SIG-M5 (cell line): ENCODE data around the gene HYAL1.

Source experiments
- DNase-seq: peaks from one replicate; lab custom pipeline; 2025; lab: John Stamatoyannopoulos, UW

Gene HYAL1, protein sequence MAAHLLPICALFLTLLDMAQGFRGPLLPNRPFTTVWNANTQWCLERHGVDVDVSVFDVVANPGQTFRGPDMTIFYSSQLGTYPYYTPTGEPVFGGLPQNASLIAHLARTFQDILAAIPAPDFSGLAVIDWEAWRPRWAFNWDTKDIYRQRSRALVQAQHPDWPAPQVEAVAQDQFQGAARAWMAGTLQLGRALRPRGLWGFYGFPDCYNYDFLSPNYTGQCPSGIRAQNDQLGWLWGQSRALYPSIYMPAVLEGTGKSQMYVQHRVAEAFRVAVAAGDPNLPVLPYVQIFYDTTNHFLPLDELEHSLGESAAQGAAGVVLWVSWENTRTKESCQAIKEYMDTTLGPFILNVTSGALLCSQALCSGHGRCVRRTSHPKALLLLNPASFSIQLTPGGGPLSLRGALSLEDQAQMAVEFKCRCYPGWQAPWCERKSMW

DNA sequence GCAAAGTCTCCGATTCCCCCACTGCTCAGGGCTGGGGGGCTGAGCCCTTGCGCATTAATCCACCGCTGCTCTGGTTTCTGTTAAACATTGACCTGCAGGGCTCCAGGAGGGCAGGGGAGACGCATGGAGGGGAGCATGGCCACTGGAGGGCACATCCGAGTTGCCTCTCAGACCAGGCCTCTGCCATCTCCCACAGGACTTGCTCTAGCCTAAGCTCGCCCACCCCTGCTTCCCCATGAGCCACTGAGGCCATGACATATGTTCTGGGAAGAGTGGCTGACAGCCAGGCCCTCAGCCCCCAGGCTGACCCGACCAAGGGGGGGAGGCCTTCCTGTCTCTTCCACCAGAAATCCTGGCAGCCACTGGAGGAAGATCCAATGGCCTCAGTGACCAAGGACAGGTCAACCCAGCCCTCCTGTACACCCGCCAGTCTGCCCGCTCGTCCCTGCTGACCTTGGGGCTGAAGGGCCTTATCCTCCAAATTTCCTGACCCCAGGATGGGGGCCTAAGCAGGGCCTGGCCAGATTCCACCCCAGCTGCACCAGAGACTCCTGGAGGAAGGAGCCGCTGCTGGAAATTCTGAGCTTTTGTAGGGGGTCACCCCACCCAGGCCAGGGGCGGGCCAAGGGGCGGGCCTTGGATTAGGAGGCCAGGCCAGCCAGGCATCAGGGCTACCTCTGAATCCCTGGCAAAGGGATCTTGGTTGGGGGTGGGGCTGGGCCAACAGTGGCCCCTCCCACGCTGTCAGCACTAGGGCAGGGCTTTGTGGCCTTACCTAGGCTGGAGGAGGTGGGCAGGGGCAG is at the start of gene HYAL1:
TSS of gene HYAL1 (minus strand) at position 562 of the 803 bp plus-strand sequence. CDS start 618 bp downstream, outside the sequence.
- DNase-seq: no peak

DNA sequence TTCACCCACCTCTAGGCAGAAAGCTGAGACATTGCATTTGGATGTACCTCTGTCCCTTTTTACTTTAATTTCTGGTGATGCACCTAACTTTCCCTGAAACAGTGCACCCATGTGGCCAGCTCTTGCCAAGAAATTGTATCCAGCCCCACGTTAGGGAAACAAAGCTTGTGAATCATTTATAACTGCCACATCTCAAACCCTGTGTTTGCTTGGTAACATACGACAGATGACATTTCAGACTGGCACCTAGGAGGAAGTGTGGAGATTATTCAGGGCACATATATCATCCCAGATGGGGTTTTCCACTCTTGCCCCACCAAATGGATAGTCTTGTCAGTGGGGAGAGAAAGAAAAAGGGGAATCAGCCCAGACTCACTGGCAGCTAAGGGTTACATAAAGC is 49.4 kb upstream of the HYAL1 start:
- no peak for DNase-seq

DNA sequence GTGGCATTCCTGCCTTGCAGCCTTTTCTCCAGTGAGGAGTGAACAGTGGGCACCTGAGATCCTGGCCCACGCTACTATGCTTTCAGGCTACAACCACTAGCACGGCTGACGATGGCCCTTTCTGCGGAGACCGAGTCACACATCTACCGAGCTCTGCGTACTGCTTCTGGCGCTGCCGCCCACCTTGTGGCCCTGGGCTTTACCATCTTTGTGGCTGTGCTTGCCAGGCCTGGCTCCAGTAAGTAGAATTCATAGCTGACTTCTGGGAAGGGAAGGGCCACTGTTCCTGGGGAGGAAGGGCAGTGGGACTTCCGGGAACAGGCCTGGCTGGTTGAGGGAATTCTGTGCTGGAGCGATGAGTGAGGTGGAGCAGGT is 47.9 kb upstream of the HYAL1 start:
- DNase-seq: no peak

DNA sequence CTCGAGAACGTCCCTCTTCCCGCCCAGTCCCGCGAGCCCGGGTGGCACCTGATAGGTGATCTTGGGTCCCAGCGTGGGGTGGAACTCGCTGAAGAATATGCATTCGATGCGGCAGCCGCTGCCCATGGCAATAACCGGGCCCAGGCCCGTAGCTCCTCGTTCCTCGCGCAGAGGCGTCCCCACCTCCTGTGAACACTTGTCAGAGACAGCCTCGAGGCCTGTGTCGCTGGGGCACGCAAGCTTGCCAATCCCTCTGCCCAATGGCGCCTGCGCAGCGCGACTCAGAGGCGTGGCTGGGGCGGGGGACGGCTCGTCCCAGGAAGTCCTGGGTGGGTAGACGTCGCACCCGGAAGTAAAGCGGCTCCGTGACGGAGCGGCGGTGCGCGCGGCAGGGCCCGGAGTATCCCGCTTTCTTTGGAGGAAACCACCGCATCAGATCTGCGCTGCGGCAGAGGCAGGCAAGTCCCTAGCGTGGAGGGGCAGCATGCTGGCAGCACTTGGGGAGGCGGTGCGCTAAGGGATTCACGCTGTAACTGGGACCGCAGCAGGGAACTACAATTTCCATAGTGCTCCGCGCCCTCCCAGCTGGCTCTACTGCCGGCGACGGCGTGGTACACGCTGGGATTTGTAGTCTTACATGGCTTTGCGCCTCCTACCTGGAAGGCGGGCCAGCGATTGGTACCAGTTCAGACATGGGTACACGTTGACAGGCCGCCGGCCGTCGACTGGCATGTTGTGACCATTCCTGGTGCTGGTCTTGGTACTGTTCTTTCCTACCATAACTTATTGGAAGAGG is 47.4 kb upstream of the HYAL1 start, which contains the start of the genes CYB561D2 and NPRL2:
TSS of gene CYB561D2 (plus strand) at position 336 of the 796 bp plus-strand sequence. CDS start 572 bp downstream, outside the sequence.
TSS of gene NPRL2 (minus strand) at position 249 of the 796 bp plus-strand sequence. CDS start at position 126, 123 bp downstream.
- peak; percentile 80 for DNase-seq

DNA sequence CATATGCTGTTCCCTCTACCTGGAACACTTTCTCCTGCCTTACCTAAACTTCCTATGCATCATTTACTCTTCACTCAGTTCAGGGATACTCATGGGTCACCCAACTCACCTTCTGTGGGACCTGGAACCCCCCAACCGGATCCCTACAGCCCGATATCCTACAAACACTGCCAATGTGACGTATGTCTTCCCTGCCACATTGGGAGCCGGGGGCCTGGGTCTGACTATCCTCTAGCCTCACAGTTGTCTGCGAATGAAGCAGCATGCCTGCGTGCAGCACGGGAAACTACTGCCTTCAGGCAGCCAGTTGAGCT is 46.8 kb upstream of the HYAL1 start:
- no peak for DNase-seq

DNA sequence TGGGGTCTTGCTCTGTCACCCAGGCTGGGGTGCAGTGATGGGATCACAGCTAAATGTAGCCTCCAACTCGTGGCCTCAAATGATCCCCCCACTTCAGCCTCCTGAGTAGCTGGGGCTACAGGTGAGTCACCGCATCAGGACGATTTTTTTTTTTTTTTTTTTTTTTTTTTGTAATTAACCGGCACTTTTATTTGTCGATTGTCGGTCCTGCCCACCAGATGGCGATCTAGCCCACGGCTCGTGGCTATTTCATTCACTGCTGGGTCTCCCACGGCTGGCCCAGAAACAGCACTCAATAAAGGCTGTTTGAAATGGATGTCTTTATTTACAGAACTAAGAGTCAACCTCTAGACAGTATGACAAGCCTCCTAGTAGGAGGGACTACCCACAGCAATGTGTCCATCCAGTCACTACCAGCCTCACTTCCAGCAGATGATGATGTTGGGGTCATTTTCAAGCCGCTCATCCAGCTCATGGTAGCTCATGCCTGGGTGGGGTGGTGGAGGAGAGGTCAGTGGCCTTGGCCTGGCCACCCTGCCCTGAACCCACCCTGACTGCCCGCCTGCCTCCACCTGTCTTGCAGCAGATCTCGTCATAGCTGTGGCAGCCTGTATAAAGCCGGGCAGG is 43.9 kb upstream of the HYAL1 start:
- DNase-seq: peak; percentile 28

DNA sequence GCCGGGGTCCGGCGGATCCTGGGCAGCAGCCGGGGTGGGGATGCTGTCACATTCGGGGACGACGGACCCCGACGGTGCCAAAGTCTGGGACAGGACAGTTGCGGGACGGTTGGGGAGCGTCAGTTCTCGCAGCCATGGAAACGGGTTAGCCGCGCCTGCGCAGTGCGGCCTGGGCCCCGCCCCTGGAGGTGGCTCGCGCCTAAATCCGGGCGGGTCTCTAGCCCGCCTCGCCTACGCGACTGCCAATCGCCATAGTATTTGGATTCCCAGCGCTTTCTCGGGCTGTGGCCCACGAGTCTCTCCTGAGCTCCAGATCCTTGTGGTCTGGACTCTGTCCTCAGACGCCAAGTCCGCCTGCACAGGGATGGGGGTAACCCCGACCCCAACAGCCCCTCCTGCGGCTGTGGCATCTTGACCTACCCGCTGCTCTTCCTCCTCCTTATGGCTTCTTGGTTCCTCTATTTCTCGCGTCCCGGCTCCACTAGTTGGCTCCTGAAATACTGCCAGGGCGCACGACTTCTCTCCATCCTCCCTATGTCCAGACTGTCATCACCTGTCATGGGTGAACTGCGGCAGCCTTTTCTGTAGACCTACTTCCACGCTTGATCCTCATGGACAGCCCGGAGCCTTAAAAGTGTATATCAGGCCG is 42.3 kb upstream of the HYAL1 start, which contains the start of gene ZMYND10:
TSS of gene ZMYND10 (minus strand) at position 147 of the 649 bp plus-strand sequence. CDS start 153 bp downstream, outside the sequence.
- DNase-seq: no peak

DNA sequence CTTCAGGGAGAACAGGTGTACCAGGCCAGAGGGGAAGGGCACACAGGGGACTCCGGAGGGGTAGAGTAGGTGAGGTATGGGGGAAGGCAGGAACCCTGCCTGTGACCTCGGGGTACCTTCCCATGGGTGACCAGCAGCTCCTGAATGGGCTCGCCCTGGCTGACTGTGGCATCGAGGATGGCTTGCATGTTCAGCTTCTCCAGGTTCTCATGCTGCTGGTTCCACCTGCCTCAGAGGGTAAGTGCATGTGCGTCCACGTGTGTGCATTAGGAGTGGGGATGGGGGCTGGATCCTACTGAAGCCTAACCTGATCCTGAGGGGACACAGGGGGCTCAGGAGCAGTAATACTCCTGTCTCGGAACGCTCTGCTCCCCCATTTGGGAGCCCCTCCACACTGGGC is 41.6 kb upstream of the HYAL1 start:
- no peak for DNase-seq

DNA sequence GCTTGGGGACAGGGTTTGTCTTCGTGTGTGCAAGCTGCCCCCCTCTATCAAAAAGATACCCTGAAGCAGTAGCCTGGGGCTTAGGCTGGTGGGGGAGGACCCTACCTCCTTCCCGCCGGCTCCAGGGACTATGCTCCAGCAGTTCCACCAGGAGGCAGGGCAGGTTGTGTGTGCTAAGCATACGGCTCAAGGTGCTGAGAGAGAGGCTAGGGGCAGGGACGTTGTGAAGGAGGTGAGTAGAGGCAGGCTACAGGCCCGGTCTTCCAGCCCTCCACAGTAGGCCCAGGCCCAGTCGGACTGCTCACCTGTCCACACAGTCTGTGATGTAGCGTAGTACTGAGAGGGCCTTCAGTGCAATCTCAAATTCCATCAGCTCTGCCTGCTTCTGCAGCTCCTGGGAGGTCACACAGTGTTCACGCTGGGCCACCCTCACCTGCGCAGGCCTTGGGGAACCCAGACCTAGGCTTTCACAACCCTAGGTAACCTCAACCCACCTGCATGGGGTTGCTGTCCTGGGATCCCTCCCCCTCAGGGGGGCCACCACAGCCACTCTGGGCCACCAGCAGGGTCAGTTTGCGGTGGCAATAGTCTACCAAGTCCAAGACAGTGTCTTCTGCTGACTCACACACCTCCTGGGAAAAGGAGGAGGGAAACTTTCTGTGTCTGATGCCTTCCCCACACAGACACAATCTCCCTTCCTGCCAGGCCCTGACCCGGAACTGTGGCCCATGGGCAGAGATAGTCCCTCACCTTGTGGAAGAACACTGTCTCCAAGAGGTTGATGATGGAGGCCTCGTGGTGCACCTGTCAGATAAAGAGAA is 39.6 kb upstream of the HYAL1 start:
- no peak for DNase-seq

DNA sequence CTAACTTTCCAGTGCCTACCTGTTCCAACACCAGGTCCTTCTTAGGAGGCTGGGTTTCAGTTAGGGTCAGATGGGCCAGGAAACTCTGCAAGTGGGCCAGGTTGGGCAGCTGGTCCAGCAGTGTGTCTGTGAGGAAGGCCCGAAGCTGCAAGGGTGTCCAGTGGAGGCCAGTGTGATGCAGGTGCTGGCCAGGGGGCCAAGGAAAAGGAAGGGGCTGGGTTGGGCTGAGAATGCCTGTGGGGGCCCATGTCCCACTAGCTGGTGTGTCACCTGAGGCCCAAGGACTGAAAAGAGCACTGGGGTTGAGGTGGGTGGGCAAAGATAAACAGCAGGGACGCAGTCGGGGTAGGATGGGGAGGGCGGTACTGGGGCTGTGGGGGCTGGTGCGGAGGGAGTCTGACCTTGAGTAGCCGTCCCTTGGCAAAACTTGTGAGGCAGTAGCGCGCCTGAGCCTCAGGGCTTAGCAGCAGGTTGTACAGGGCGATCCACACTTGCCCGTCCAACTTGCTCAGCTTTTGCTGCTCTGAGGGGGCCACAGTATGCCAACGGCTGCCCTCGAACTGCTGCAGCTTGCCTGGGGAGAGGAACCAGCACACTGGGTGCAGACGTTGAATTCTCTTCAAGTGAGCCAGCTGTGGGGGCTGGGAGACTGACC is 38.7 kb upstream of the HYAL1 start:
- no peak for DNase-seq

DNA sequence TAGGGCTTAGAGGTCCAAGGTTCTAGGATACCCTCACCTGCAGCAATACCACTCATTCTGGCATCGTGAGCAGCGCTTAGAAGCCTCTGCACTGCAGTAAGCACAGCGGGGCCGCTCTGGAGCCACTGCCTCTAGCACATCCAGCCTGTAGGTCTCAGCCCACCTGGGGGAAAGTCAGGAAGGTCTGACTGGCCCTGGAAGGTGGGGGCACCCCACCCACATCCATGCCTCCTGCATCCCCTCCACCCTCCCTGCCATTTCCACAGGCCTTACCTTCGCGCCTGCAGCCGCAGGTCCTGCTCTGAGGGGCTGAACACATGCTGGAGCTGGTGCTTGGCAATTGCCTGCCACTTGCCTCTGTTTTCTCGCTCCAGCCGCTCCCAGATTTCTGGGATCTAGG is 38.2 kb upstream of the HYAL1 start:
- DNase-seq: no peak

DNA sequence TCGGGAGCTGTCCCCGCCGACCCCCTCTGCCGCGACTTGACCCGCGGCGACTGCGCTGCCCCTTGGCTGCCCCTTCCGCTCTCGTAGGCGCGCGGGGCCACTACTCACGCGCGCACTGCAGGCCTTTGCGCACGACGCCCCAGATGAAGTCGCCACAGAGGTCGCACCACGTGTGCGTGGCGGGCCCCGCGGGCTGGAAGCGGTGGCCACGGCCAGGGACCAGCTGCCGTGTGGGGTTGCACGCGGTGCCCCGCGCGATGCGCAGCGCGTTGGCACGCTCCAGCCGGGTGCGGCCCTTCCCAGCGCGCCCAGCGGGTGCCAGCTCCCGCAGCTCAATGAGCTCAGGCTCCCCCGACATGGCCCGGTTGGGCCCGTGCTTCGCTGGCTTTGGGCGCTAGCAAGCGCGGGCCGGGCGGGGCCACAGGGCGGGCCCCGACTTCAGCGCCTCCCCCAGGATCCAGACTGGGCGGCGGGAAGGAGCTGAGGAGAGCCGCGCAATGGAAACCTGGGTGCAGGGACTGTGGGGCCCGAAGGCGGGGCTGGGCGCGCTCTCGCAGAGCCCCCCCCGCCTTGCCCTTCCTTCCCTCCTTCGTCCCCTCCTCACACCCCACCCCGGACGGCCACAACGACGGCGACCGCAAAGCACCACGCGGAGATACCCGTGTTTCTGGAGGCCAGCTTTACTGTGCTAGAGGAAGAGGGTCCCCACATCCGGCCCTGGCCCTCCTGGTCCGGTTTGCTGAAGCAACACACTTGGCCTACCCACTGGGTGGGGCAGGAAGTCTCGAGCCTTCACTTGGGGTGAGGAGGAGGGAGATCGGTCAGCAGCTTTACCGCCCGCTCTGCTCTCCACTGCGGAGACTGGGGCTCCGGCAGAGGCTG is 37.3 kb upstream of the HYAL1 start, which contains the start of gene RASSF1:
TSS of gene RASSF1 (minus strand) at position 389 of the 882 bp plus-strand sequence. CDS start at position 358, 31 bp downstream.
- peak; percentile 43 for DNase-seq

DNA sequence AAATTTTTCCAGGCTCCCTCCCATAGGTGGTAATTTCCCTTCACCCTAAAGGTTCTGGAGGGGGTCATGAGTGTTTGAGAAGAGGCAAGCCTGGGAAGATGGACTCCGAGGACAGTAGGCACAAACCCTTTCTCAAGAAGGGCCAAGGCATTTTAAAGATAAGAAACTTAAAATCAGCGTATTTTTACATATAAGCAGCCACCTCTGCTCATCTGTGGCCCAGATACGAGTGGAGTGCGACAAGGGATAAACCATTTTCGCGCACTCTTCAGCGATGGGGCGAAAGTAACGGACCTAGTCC is 36.7 kb upstream of the HYAL1 start:
- DNase-seq: no peak

DNA sequence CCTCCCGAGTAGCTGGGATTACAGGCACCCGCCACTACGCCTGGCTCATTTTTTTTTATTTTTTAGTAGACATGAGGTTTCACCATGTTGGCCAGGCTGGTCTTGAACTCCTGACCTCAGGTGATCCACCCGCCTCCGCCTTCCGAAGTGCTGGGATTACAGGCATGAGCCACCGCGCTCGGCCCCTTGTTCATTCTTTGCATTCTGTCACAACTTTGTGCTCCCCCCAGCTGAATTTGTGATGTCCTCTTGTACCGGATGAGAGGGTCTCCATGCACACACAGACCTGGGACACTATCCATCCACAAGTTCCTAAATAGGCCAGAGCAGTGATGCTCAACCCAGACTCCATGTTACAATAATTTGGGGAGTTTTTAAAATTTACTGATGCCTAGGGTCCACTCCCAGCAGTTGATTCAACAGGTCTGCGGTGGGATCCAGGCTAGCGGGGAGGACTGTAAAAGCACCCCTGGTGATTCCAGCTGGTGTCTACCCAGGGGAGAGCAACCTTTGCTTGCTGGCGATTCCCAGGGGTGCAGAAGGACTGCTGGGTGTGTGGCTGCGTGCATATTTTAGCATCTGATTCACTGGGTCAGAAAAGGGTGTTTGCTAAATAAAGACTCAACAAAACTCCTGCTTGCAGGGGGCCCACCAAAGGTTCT is 36.2 kb upstream of the HYAL1 start:
- no peak for DNase-seq

DNA sequence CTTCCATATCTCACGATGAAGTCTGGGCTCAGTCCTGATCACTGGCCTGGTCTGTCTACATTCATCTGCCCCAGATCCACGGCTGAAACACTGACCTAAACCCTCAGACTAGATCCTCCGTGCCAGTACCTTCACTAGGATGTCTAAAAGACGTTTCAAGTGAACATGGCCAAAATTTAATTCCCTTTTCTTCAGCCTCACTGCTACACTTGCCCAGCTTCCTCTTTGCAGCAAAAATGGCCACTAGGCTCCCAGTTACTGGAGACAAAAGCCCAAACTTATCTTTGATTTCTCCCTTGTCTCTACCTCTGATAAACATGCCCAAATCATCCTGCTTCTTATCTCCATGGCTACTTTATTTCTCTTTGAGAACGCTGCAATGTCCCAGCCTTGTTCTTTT is 35.6 kb upstream of the HYAL1 start:
- DNase-seq: no peak

DNA sequence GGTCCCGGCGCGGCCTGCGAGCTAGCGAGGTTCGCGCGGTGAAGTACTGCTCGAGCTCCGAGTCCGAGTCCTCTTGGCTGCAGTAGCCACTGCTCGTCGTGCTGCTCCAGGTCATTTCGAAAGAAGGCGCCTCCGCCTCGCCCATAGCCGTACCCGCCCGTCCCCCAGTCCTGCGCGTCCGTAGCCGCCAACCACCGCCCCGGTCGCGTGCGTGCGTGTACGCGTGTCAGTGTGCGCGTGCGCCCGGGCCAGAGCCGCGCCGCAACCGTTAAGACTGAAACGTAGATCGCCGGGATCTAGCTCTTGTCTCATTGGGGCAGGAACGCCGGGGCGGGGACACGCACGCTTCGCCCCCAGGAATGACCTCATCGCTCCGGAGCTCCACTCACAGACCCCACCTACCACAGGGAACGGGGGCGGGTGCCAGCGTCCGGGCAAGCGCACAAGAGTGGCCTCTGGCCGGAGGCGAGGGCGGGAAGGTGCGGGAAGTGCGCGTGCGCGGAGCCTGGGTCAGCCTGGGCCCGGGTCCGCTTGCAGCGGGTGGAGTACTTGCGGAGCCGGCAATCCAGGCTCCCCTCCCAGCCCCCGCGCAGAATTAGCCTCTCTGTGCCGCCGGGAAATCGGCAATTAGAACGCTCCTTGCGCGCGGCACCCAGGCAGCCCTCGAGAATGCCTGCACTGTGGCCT is 33.9 kb upstream of the HYAL1 start:
- DNase-seq: peak; percentile 92

DNA sequence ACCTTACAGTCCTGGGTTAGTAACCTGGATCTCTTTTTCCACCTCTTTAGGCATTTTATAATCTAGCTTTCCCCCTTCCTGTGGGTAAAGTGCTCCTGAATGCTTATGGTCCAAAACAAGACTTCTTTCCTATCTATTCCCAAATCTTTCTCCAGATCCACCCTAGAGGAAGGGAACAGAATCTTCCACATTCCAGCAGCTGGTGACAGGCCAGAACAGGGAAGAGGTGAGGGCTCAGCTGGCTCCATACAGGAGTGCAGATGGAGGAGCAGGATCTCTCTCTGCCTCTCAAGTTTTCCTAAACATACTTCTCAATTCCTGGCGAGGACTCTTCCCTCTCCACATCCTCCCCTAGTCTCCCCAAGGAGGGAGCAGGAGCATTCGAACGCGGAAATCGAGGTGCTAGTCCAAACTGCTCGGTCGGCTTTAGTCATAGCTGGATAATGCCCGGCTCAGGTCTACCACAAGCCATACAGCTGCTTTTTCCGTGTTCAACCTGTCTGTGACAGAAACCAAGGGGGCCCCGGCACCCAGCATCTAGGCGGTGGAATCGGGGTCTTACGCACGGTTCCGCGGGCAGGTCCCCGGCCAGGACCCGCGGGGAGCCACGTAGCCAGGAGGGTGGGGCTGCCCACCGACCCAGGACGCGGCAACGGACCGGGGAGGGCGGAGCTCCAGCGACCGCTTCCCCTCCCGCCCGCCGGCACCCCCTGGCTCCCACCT is 33.2 kb upstream of the HYAL1 start:
- DNase-seq: no peak
